HEK293 (cell line): ENCODE measurements around the gene SRRM4.
"Not testable (repeated sequence)": the region's sequence is repeated elsewhere in the genome, so short reads cannot be mapped to it uniquely, and the experiment has no call there.

Experiments
- CTCF ChIA-PET: fragments of 350-600 bp; formaldehyde crosslinking; extraction: SDS; loops from one replicate; lab custom pipeline; 2021; ENCODE audit warnings: antibody characterized with exemption; lab: Yijun Ruan, JAX
- POLR2A ChIA-PET: fragments of 300-600 bp; formaldehyde crosslinking; extraction: SDS; loops from one replicate; lab custom pipeline; 2020; ENCODE audit warnings: antibody characterized with exemption, inconsistent platforms; lab: Yijun Ruan, JAX
- H3K27ac ChIP-seq: fragments of 200-500 bp; sonication (Bioruptor generic); 2 replicates; pipeline ENCODE4 v1.5.1; 2014; ENCODE audit warnings: low read depth, low read length, control low read depth, inconsistent platforms; ENCODE audit errors: extremely low read depth
- H3K36me3 ChIP-seq, 2 experiments: fragments of 200-500 bp in 1 of 2; sonication (Bioruptor generic) in 1 of 2; 1 replicate in 1 of 2; 2 replicates in 1 of 2; pipeline ENCODE4 v1.5.1; 2014 to 2017; ENCODE audit warnings: inconsistent platforms in 2 of 2, low read length in 2 of 2; ENCODE audit not compliant: control insufficient read depth in 2 of 2, insufficient read depth in 1 of 2
- H3K4me1 ChIP-seq: fragments of 200-500 bp; sonication (Bioruptor generic); 2 replicates; pipeline ENCODE4 v1.5.1; 2014; ENCODE audit warnings: mild to moderate bottlenecking, low read length, inconsistent platforms; ENCODE audit not compliant: control insufficient read depth, insufficient read depth
- H3K4me3 ChIP-seq: 2 replicates; pipeline ENCODE4 v1.5.1; 2011; ENCODE audit warnings: low read depth, mild to moderate bottlenecking, control low read depth, low read length, moderate library complexity
- H3K9me3 ChIP-seq: fragments of 200-500 bp; sonication (Bioruptor generic); 2 replicates; pipeline ENCODE4 v1.5.1; 2014; ENCODE audit warnings: low read depth, low read length, inconsistent platforms; ENCODE audit not compliant: control insufficient read depth, insufficient read depth
- KLF10 ChIP-seq: fragments of 450-650 bp; IDR thresholded peaks from 2 replicates; pipeline ENCODE4 v1.5.1; 2018; ENCODE audit warnings: missing biosample characterization, mild to moderate bottlenecking, missing genetic modification characterization
- KLF17 ChIP-seq: fragments of 450-650 bp; formaldehyde crosslinking; IDR thresholded peaks from 2 replicates; pipeline ENCODE4 v1.5.1; 2016; ENCODE audit warnings: missing biosample characterization, missing genetic modification characterization
- SCRT2 ChIP-seq: fragments of 450-650 bp; formaldehyde crosslinking; IDR thresholded peaks from 2 replicates; pipeline ENCODE4 v1.5.1; 2016; ENCODE audit warnings: missing biosample characterization, missing genetic modification characterization
- SP7 ChIP-seq: fragments of 450-650 bp; formaldehyde crosslinking; IDR thresholded peaks from 2 replicates; pipeline ENCODE4 v1.5.1; 2016; ENCODE audit warnings: missing biosample characterization, missing genetic modification characterization
- ZBTB11 ChIP-seq: fragments of 450-650 bp; formaldehyde crosslinking; conservative IDR thresholded peaks from 2 replicates; pipeline ENCODE4 v1.5.1; 2016; ENCODE audit warnings: low read depth, missing biosample characterization, missing genetic modification characterization
- ZBTB26 ChIP-seq: fragments of 450-650 bp; formaldehyde crosslinking; optimal IDR thresholded peaks from 2 replicates; pipeline ENCODE3; 2016; ENCODE audit warnings: missing biosample characterization, mild to moderate bottlenecking, missing genetic modification characterization
- ZFHX2 ChIP-seq: fragments of 450-650 bp; formaldehyde crosslinking; conservative IDR thresholded peaks from 2 replicates; pipeline ENCODE4 v1.5.1; 2016; ENCODE audit warnings: missing biosample characterization, missing genetic modification characterization
- ZNF112 ChIP-seq: fragments of 450-650 bp; formaldehyde crosslinking; IDR thresholded peaks from 2 replicates; pipeline ENCODE4 v1.5.0; 2017; ENCODE audit warnings: missing biosample characterization, missing genetic modification characterization
- ZNF530 ChIP-seq: fragments of 450-650 bp; formaldehyde crosslinking; IDR thresholded peaks from 2 replicates; pipeline ENCODE4 v1.5.1; 2016; ENCODE audit warnings: low read depth, missing biosample characterization, missing genetic modification characterization
- ZNF544 ChIP-seq: fragments of 450-650 bp; formaldehyde crosslinking; IDR thresholded peaks from 2 replicates; pipeline ENCODE4 v1.5.0; 2017; ENCODE audit warnings: missing biosample characterization, missing genetic modification characterization
- ZNF560 ChIP-seq: fragments of 450-650 bp; formaldehyde crosslinking; IDR thresholded peaks from 2 replicates; pipeline ENCODE4 v1.5.1; 2017; ENCODE audit warnings: missing biosample characterization, missing genetic modification characterization, borderline replicate concordance
- ZNF596 ChIP-seq: fragments of 450-650 bp; IDR thresholded peaks from 2 replicates; pipeline ENCODE4 v1.5.0; 2018; ENCODE audit warnings: missing biosample characterization, mild to moderate bottlenecking, missing genetic modification characterization, moderate library complexity
- ZNF610 ChIP-seq: fragments of 450-650 bp; formaldehyde crosslinking; IDR thresholded peaks from 2 replicates; pipeline ENCODE4 v1.5.1; 2016; ENCODE audit warnings: missing biosample characterization, missing genetic modification characterization, borderline replicate concordance
- TF ChIP-seq, protein P1 (sequence below): fragments of 450-650 bp; formaldehyde crosslinking; IDR thresholded peaks from 2 replicates; pipeline ENCODE4 v1.5.1; 2016; ENCODE audit warnings: missing biosample characterization, missing genetic modification characterization
- TF ChIP-seq, protein P2 (sequence below): fragments of 450-650 bp; formaldehyde crosslinking; IDR thresholded peaks from 2 replicates; pipeline ENCODE4 v1.5.1; 2016; ENCODE audit warnings: missing biosample characterization, missing genetic modification characterization

Gene SRRM4

DNA sequence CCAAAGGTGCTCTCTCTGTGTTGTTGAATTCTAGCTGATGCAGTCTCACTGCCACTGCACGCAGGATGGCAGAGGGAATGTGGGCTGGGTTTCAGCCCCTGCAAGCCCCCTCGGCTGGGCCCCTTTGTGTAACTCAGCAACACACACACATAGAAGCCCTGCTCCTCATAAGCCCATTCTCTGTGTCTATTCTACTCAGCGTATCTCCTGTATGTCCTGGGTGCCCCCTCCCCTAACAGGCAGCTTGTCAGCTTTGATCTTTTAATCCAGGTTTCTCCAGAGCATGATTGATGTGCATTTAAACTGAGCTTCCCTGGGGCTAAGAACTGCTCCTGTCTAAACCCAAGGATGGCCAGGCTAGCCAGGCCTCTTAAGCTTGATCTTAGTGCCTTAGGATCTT lies 43.0 kb downstream of the SRRM4 start:
- no peak overlapping the region for H3K27ac ChIP-seq
- no peaks in the 10 kb centered on the region for H3K4me1 ChIP-seq
- POLR2A ChIA-PET, result no interaction called here
- CTCF ChIA-PET, result no interaction called here
- H3K4me3 ChIP-seq, result no peak overlapping the region
- H3K36me3 ChIP-seq, result no peaks in the 10 kb centered on the region
- TF ChIP-seq KLF17 (tag by site-specific recombination) (no peak), ZNF530 (no peak), KLF10 (tag by site-specific recombination) (no peak), ZBTB11 (tag by site-specific recombination) (no peak), SCRT2 (no peak), ZNF112 (tag by site-specific recombination) (no peak), ZNF544 (tag by site-specific recombination) (no peak), ZFHX2 (tag by site-specific recombination) (no peak), ZNF596 (tag by site-specific recombination) (no peak), ZNF610 (tag by site-specific recombination) (no peak), SP7 (tag by site-specific recombination) (no peak), ZBTB26 (tag by site-specific recombination) (no peak)
- TF ChIP-seq, protein P1, sequence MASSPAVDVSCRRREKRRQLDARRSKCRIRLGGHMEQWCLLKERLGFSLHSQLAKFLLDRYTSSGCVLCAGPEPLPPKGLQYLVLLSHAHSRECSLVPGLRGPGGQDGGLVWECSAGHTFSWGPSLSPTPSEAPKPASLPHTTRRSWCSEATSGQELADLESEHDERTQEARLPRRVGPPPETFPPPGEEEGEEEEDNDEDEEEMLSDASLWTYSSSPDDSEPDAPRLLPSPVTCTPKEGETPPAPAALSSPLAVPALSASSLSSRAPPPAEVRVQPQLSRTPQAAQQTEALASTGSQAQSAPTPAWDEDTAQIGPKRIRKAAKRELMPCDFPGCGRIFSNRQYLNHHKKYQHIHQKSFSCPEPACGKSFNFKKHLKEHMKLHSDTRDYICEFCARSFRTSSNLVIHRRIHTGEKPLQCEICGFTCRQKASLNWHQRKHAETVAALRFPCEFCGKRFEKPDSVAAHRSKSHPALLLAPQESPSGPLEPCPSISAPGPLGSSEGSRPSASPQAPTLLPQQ (tag by site-specific recombination), result no peak
- TF ChIP-seq, protein P2, sequence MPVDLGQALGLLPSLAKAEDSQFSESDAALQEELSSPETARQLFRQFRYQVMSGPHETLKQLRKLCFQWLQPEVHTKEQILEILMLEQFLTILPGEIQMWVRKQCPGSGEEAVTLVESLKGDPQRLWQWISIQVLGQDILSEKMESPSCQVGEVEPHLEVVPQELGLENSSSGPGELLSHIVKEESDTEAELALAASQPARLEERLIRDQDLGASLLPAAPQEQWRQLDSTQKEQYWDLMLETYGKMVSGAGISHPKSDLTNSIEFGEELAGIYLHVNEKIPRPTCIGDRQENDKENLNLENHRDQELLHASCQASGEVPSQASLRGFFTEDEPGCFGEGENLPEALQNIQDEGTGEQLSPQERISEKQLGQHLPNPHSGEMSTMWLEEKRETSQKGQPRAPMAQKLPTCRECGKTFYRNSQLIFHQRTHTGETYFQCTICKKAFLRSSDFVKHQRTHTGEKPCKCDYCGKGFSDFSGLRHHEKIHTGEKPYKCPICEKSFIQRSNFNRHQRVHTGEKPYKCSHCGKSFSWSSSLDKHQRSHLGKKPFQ (tag by site-specific recombination), result no peak
- no peaks in the 10 kb centered on the region for H3K9me3 ChIP-seq

DNA sequence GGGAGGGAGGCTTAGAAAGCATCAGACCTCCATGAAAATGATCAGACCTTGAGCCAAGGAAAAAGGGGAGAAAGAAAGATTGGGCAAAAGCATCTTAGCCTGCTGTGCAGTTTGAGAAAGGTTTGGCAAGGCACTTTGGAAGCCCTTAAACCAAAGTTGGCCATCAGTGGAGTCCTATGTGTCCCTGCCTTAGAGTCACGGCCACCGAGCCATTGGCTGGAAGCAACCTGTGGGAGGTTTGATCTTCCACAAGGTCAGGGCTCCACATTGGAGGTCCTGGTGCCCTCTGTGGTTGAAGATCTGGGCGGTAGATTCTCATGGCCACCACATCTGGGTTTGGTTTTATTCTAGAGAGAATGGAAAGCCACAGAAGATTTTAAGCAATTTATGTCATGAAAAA lies 44.4 kb downstream of the SRRM4 start:
- Histone ChIP-seq H3K36me3 (no peaks in the 10 kb centered on the region), H3K9me3 (no peaks in the 10 kb centered on the region), H3K4me3 (no peak overlapping the region), H3K4me1 (no peaks in the 10 kb centered on the region), H3K27ac (no peak overlapping the region)
- CTCF ChIA-PET, result interaction anchor here (1.1 kb wide), 1 partner anchor 11 kb away, joined by 5 read pairs; no protein-coding TSS in a partner anchor
- TF ChIP-seq ZNF560 (tag by site-specific recombination), result no peak
- POLR2A ChIA-PET, result no interaction called here

DNA sequence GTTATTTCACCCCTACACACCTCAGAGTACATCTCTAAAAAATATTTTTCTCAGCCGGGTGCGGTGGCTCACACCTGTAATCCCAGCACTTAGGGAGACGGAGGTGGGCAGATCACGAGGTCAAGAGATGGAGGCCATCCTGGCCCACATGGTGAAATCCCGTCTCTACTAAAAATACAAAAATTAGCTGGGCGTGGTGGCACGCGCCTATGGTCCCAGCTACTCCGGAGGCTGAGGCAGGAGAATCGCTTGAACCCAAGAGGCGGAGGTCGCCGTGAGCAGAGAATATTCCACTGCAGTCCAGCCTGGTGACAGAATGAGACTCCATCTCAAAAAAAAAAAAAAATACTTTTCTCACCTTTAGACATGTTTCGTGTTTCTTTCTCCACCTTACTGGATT lies 52.0 kb downstream of the SRRM4 start:
- POLR2A ChIA-PET, CTCF ChIA-PET, H3K36me3 ChIP-seq: not testable (repeated sequence)

More for the DNA sequence above, 52.0 kb downstream of the SRRM4 start:
- H3K9me3 ChIP-seq, H3K4me1 ChIP-seq, H3K27ac ChIP-seq, H3K4me3 ChIP-seq: not testable (repeated sequence)
